HG03521 (cell line): ENCODE data around the gene DCC.

Source experiments
- ATAC-seq: cut with Tn5 transposase; IDR thresholded peaks from one replicate; pipeline ENCODE4 v1.9.1; 2021; ENCODE audit warnings: mild to moderate bottlenecking, moderate library complexity; ENCODE audit not compliant: unreplicated experiment

DCC gene

DNA sequence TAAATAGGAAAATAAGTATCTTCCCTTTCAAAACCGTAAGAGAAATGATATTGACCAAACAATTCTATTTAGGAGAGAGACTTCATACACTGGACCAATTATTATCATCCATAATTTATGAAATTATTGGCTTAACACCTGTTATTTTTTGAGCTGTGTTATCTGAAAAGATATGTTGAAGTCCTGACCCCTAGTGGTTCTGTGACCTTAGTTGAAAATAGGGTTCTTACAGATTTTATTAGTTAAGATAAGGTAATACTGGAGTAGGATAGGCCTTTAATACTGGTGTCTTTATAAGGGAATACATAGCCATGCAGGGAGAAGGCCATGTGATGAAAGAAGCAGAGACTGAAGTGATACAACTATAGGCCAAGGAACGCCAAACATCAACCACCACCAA, 659.6 kb downstream of the DCC start:
- ATAC-seq = no peak

DNA sequence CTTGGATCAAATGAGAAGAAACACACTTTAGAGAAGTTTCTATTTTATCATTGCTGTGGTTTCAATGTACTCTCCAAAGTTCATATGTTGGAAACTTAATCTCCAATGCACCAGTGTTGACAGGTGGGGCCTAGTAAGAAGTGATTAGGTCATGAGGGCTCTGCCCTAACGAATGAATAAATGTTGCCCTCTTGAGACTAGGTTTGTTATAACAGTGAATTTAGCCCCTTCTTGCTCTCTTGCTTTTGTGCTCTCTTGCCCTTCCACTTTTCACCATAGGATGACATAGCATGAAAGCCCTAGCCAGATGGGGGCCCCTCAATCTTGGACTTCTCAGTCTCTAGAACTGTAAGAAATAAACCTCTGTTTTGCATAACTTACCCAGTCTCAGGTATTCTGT, 664.8 kb downstream of the DCC start:
- no peak for ATAC-seq

- ATAC-seq = no peak
Measured at GRCh38 chr18:53018791-53019190, 678.8 kb downstream of the DCC start.

DNA sequence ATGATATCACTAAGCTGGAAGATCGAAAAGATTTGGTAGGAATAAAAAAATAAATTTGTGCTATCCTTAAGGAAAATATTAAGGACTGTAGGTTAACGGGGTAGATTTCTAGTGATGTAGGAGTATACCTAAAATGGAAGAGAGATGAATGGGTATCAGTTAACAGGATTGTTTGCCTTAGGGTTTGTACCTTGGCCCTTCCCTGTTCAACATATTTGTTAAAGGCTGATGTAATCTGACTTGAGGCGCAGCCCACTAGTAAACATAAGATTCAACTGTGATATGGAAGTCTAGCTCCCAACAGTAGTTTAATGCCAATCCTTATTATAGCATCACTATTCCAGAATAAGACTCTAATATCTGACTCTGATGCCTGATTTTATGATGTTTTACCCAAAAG, 685.2 kb downstream of the DCC start:
- no peak for ATAC-seq

GRCh38 chr18:53028565-53028964, 688.6 kb downstream of the DCC start:
- no peak for ATAC-seq

GRCh38 chr18:53033128-53033527, 693.1 kb downstream of the DCC start:
- ATAC-seq = no peak

DNA sequence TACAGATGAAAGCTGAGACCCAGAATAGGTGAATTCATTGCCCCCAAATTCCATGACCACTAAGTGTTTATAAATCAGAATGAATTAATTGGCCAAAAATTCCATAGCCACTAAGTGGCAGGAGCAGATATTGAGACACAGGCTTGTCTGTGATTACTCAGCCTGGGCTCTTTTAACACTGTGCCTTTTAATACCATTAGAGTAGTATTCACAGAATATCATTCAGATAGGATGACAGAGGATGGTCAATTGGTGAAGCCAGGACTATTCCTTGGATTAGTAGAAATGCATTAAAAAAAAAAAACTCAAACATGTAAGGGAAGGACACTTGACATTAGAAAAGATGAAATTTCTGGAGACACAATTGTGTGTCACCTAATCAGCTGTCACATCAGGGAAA, 698.6 kb downstream of the DCC start:
- ATAC-seq = no peak

DNA sequence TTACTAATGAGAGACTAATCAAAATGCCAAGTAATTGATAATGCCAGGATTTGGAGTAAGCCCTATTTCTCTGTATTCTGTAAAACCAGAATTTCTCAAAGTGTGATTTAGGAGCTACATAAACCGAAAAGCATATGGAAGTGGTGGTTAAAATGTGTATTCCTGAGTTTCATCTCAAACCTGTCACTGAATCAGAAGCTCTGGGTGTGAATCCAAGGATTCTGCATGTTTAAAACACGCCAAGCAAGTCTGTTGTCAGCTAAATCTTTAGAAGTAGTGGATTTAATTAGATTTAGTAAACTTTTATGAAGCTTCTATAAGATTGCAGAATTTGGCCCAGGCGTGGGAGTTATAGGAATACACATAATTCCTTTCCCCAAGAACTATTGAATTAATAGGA, 700.3 kb downstream of the DCC start:
- ATAC-seq = no peak

- no peak for ATAC-seq
Measured at GRCh38 chr18:53056064-53056463, 716.1 kb downstream of the DCC start.

- ATAC-seq = no peak
Measured at GRCh38 chr18:53070788-53071187, 730.8 kb downstream of the DCC start.

DNA sequence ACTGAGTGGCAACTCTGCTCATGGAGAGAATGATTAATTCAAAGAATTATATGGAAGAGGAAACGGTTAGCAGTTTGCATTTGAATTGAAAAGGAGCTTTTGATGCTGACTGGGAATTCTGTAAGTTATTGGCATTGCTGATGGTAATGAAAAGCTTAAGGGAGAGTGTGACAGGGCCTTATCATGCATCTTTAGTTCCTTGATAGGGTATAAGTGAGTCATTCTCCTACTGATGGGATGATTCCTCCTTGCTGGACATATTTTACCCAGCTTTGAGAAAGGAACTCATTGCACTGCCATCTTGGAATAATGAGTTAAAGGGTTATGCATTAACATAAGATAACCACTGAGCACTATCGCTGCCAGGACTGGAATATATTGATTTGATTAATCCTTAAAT, 740.7 kb downstream of the DCC start:
- no peak for ATAC-seq

DNA sequence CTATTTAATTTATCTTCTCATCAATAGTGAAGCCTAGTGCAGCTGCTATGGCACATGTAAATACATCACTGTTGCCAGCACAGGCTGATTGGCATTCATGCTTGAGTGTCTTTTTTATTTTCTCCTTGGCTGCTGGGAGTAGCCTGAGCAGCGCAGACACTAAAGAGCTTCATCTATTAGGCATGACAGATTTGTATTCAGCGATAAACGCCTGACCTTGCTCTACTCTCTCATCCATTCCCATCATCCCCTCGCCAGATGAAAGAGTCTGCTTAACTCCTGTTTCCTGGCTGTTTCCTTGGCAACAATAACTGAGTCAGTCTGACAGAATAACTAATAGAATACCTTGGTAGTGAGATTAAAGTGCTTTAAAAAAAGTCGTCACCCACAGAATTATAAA, 753.6 kb downstream of the DCC start:
- no peak for ATAC-seq

- ATAC-seq = no peak
Measured at GRCh38 chr18:53101536-53102105, 761.6 kb downstream of the DCC start.

- no peak for ATAC-seq
Measured at GRCh38 chr18:53114441-53114840, 774.4 kb downstream of the DCC start.

- no peak for ATAC-seq
Measured at GRCh38 chr18:53115876-53116585, 776.0 kb downstream of the DCC start.

DNA sequence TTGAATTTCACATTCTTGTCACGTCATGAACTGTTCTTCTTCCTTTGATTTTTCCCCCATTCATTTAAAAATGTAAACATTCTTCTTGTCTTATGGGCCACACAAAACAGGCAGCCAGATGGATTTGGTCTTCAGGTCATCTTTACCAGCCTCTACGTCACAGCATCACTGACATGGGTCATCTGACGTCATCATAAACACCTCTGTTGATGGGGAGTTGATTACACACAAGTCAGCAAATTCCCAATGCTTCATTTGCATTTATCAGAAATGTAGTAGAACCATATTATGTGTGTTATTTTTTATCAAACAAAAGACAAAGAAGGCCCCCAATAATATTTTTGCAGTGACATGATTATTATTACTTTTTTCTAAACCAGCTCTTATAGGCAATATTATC, 777.9 kb downstream of the DCC start:
- no peak for ATAC-seq

DNA sequence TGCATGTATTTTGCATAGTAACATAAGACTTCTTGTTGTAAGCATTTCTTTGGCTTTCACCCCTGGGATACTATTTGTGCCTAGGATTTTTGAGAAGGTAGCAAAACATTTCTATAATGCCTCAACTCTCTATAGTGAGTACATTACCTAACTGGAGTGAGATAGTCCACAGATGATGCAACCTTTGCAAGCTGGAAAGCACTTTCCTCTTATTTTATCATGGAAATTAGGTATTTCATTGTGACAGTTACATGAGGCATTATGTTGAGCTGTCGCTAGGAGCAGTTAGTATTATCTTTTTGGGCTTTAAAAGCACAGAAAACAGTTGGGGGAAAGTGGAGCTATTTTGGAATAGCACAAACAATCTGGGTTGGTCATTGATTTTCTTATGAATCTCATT, 786.2 kb downstream of the DCC start:
- ATAC-seq = no peak

DNA sequence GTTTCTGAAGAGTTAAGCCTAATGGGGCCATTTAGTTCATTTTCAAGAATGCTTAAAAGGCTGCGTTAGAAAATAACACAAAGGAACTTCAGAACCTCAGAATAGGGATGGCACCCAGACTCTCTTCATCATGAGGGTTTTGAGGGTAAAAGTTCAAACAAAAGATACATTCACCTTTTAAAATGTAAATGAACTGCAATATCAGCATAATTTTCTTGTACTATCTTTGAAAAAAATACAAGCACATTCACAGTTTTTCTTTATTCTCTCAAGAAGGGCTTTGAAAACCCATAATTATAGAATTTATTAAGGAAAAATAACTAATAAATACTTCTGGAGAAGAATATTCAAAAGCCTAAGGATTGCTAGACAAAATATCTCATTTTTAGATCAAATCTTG, 791.0 kb downstream of the DCC start:
- ATAC-seq = no peak

DNA sequence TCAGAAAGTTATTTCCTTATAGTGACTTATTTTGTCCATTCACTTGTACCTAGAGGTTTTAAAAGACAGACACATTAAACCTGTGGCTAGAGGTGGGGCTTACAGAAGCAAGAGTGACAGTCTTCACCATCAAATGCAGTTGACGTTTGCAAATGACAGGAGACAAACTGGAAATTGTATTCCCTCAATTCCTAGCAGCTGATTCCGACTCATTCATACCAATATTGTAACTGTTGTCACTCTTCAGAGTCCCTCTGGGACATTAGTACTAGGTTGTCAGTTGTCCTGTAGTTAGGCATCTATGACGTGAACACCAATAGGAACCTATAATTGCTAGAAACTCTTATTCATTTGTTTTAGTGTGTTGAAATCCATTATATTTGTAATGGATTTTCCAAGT, 794.7 kb downstream of the DCC start:
- ATAC-seq = no peak

DNA sequence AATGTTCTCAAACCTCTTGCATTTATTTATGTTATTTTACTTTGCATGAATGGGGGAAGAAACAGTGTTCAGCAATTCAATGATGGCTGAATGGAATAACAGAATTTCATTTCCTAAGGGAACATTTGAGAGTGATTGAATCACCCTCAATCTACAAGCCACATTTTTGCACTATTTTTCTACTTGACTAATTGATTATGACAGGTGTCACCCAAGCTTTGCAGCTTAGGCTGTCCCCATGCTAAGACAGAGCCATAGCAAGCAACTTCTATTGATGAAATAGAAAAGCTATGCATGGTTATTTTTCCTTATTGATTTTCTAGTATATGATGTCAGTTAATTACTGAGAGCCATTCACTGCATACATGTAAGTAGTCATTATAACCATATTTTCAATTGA, 795.7 kb downstream of the DCC start:
- ATAC-seq = no peak

GRCh38 chr18:53139746-53140500, 799.9 kb downstream of the DCC start:
- no peak for ATAC-seq

DNA sequence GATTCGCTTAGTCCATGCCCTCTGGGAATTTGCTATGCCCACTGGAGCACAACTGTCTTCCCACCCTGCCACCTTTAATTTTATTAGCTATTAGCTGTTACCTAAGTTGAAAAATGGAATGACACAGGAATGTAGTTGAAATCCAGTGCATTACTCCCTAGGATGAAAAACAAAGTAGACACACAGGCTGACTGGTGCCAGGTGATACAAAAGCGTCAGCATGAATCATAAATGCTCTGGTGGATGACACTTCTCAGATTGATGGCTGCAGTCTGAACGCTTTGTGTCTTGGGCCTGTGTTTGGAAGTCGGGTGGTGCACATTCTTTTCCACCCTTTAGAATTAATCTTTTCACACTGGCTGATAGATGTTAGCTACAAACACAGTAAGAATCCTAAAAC, 802.0 kb downstream of the DCC start:
- no peak for ATAC-seq
